Measurements from ENCODE around the gene MMP23B. TPM values are rescaled to one million over a fixed set of nuclear protein-coding genes. Genes with fewer than 3 reads are reported as not detected.
"Not testable (repeated sequence)": the region's sequence is repeated elsewhere in the genome, so short reads cannot be mapped to it uniquely, and the experiment has no call there.

The MMP23B gene
- total RNA-seq, 1 donor from 2014 or later: 5.4 TPM

DNA sequence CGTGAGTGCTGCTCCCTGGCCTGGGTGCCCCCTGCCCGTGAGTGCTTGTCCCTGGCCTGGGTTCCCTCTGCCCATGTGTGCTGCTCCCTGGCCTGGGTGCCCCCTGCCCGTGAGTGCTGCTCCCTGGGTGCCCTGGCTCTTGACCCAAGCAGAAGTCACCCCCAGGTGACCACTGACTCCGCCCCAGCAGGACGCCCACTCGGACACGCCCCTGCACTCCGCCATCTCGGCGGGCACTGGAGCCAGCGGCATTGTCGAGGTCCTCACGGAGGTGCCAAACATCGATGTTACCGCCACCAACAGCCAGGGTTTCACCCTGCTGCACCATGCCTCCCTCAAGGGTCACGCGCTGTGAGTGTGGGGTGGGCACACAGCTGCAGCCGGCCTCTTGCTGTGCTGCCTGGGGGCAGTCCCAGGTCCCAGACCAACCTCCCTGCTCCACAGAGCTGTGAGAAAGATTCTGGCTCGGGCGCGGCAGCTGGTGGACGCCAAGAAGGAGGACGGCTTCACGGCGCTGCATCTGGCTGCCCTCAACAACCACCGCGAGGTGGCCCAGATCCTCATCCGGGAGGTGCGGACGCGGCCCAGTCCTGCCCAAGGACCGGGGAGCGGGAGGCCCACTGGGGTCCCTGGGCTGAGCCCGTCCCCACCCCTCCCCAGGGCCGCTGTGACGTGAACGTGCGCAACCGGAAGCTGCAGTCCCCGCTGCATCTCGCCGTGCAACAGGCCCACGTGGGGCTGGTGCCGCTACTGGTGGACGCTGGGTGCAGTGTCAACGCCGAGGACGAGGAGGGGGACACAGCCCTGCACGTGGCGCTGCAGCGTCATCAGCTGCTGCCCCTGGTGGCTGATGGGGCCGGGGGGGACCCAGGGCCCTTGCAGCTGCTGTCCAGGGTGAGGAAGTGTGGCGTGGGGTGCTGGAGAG lies 3.9 kb upstream of the MMP23B start:
- ATAC-seq: no peak
- intact Hi-C loops (cut with DNase I): no loop called here
- DNase-seq (ENCODE audit: low spot score): no peak

GRCh38 chr1:1628754-1629429 lies 3.1 kb upstream of the MMP23B start:
- no peak for ATAC-seq
- no peak for DNase-seq (ENCODE audit: low spot score)
- intact Hi-C loops (cut with DNase I): no loop called here

GRCh38 chr1:1629430-1630190 lies 2.4 kb upstream of the MMP23B start:
- DNase-seq (ENCODE audit: low spot score): peak; percentile 61
- intact Hi-C loops (cut with DNase I): no loop called here
- ATAC-seq: peak; percentile 1

GRCh38 chr1:1630191-1630964 lies 1.6 kb upstream of the MMP23B start:
- intact Hi-C loops (cut with DNase I): no loop called here
- DNase-seq (ENCODE audit: low spot score) (peak; percentile 81), ATAC-seq (peak; percentile 68)

DNA sequence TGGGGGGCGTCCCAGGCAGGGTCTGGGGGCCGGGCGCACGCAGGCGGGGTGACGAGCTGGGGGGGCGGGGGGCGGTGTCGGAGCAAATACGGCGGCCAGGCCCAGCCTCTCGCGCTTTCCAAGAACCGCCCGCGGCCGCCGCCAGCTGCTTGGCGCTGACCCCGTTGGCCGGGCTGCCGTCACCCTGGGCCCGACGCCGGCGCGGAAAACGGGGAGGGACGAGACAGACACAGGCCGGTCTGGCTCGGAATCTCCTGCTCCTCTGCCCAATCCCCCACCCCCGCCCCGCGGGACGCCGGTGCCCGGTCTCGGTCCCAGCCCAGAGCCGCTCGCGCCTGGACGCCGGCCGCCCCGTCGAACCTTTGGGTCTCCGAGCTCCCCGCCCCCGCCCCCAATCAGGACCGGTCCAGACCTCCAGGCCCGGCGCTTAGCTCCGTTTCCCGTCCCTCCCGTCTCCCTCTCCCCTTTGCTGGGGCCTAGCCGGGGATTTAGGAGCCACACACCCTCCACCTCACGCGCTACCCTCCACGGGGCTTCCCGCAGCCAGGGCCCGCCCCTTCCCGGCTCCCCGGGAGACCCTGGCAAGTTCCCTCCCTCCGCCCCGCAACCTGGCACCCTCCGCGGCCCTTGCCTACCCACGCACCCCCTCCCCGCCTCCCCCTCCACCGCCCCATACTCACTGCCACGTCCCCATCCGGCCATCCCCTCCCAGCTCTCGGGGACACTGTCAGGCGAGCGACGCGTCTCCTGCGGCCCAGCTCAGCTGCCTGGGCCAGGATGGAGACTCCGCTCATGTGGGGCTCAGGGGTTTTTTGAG lies 800 bp upstream of the MMP23B start:
- peak; percentile 70 for ATAC-seq

GRCh38 chr1:1633409-1633808 lies 1.4 kb downstream of the MMP23B start:
- ATAC-seq; DNase-seq (ENCODE audit: low spot score); intact Hi-C loops (cut with DNase I): not testable (repeated sequence)

More for the DNA sequence above, 800 bp upstream of the MMP23B start:
- intact Hi-C loops (cut with DNase I): no loop called here
- peak; percentile 84 for DNase-seq (ENCODE audit: low spot score)

DNA sequence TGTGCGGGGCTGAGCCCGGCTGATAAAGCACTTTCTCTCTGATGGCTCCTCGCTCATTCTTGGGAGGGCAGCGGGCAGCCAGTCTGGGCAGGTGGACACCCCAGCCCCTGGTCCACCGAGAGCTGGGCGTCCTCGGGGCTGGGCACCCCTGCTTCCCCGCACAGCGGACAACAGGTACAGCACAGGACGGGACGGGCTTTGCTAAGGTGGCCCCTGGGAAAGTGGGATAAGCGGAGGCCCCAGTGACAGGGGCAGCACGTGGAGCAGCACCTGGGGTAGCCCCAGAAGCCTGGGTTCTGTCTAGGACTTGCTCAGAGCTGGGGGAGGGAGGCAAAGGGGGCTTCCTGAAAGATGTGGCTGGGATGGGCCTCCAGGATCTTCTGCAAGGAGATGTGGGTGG lies 2.6 kb downstream of the MMP23B start:
- intact Hi-C loops (cut with DNase I); ATAC-seq: not testable (repeated sequence)
- DNase-seq (ENCODE audit: low spot score): peak; percentile 45

- intact Hi-C loops (cut with DNase I); ATAC-seq: not testable (repeated sequence)
- DNase-seq (ENCODE audit: low spot score): peak; percentile 51
Measured at GRCh38 chr1:1636621-1637478, 4.9 kb downstream of the MMP23B start.

GRCh38 chr1:1637479-1637875 lies 5.5 kb downstream of the MMP23B start:
- intact Hi-C loops (cut with DNase I); ATAC-seq: not testable (repeated sequence)
- peak; percentile 41 for DNase-seq (ENCODE audit: low spot score)

DNA sequence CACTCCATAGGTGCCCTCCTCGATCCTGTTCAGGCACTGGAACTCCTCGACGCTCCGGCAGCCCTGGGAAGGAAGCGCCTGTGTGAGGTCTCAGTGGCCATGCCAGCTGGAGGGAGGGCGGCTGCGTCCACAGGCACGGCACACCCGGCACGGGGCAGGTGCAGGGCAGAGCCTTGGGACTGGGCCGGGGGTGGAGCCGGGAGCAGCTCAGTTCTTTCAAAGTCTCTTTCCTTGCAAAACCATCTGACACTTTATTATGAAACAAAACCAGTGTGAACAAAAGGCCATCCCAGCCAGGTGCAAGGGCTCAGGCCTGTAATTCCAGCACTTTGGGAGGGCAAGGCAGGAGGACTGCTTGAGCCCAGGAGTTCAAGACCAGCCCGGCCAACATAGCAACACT lies 6.6 kb downstream of the MMP23B start:
- intact Hi-C loops (cut with DNase I); ATAC-seq: not testable (repeated sequence)
- peak; percentile 51 for DNase-seq (ENCODE audit: low spot score)

- ATAC-seq; intact Hi-C loops (cut with DNase I): not testable (repeated sequence)
- peak; percentile 40 for DNase-seq (ENCODE audit: low spot score)
Measured at GRCh38 chr1:1639368-1639767, 7.4 kb downstream of the MMP23B start.

- ATAC-seq; intact Hi-C loops (cut with DNase I): not testable (repeated sequence)
- DNase-seq (ENCODE audit: low spot score): peak; percentile 10
Measured at GRCh38 chr1:1640081-1640480, 8.1 kb downstream of the MMP23B start.

DNA sequence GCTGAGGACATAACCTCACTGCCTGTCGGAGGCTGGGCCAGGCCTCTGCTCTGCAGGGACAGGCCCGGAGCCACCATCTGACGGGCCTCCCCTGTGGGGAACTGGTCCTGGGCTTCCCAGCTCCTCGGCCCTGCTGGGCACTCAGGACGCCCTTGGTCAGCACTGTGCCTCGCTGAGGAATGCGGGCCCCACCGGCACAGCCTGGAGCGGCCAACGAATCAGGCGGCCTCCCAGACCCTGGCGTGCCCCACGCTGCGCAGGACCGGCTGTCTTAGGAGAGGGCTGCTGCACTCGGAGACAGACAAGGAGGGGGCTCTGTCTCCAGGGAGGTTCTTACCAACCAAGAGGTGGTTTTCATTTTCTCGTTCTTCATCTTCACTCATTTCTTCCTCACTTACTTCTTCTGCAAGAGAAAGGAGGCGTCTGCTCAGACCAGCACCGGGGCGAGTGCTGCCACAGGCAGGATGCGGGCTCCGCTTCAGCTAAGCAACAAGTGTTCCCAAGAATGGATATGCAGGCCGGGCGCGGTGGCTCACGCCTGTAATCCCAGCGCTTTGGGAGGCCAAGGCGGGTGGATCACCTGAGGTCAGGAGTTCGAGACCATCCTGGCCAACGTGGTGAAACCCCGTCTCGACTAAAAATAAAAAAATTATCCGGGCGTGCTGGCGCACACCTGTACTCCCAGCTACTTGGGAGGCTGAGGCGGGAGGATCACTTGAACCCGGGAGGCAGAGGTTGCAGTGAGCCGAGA lies 8.9 kb downstream of the MMP23B start:
- ATAC-seq; intact Hi-C loops (cut with DNase I): not testable (repeated sequence)
- DNase-seq (ENCODE audit: low spot score): peak; percentile 36

DNA sequence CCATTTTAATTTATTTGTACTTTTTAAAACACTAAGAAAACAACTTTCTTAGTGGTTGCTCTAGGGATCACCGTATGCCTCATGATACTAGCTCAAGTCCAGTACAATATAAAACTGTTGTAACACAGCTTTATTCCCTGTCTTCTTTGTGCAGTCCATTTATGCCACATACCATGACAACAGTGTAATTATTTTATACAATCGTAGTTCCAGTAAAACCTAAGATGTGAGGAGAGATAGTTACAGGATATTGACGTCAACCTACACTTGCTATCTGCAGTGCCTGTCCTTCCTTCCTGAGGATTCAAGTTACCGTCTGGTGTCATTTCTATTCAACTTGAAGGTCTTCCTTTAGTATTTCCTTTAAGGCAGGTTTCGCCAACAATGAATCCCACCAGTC lies 14.4 kb downstream of the MMP23B start:
- ATAC-seq; intact Hi-C loops (cut with DNase I); DNase-seq (ENCODE audit: low spot score): not testable (repeated sequence)

- DNase-seq (ENCODE audit: low spot score): peak; percentile 42
- intact Hi-C loops (cut with DNase I); ATAC-seq: not testable (repeated sequence)
Measured at GRCh38 chr1:1647567-1648241, 15.7 kb downstream of the MMP23B start.

All from sciatic nerve (tissue), 2 donors.